Activated T-cell treated with anti-CD3 and anti-CD28 coated beads, Interleukin-2, amount 50 U/mL, for 4 hours (primary cell): Measurements from ENCODE around the gene PRKCQ. TPM values are rescaled to one million over a fixed set of nuclear protein-coding genes. Genes with fewer than 3 reads are reported as not detected.
A peak's percentile ranks its signal among the peaks of the same experiment; 100 is the strongest.

Source experiments
- ATAC-seq, 2 donors: fragments of 200-7000 bp; cut with Tn5 transposase; one replicate each; pipeline ENCODE4 v1.10.0; 2021
- DNase-seq: peaks from one replicate; pipeline ENCODE4 v3.0.0-alpha.2; 2020
- H3K27me3 Mint-ChIP-seq: one replicate; pipeline ENCODE4 v1.8.0; 2021; ENCODE audit warnings: low read depth, mixed read lengths
- H3K36me3 Mint-ChIP-seq: one replicate; pipeline ENCODE4 v1.8.0; 2022; ENCODE audit warnings: mixed read lengths; ENCODE audit not compliant: insufficient read depth
- H3K4me1 Mint-ChIP-seq: one replicate; pipeline ENCODE4 v1.8.0; 2021; ENCODE audit warnings: low read depth, mixed read lengths
- H3K4me3 Mint-ChIP-seq: one replicate; pipeline ENCODE4 v1.8.0; 2021; ENCODE audit warnings: mild to moderate bottlenecking, moderate library complexity, mixed read lengths
- H3K9me3 Mint-ChIP-seq: one replicate; pipeline ENCODE4 v1.8.0; 2021; ENCODE audit warnings: mixed read lengths
- total RNA-seq, 3 donors: library from RNA; stranded (reverse); gene quantifications; one replicate each; pipeline ENCODE4 v1.2.1, GENCODE V29; 2021

The PRKCQ gene
- total RNA-seq, 3 donors from 2014 or later = 21.4 to 26.2 (median 22.3) TPM

GRCh38 chr10:6407034-6407721 lies 172.9 kb downstream of the PRKCQ start:
- no peaks in the 10 kb centered on the region for H3K27me3 Mint-ChIP-seq
- H3K4me3 Mint-ChIP-seq = no peak overlapping the region
- H3K4me1 Mint-ChIP-seq = peaks cover 45% of the 10 kb centered on the region
- ATAC-seq (peak; percentile 61 to 72), DNase-seq (no peak)
- H3K36me3 Mint-ChIP-seq = no peaks in the 10 kb centered on the region
- H3K9me3 Mint-ChIP-seq = no peaks in the 10 kb centered on the region

- no peaks in the 10 kb centered on the region for H3K9me3 Mint-ChIP-seq
- peaks cover 49% of the 10 kb centered on the region for H3K4me1 Mint-ChIP-seq
- no peak overlapping the region for H3K4me3 Mint-ChIP-seq
- H3K27me3 Mint-ChIP-seq = no peaks in the 10 kb centered on the region
- DNase-seq (peak; percentile 18), ATAC-seq (peak; percentile 69 to 77)
- H3K36me3 Mint-ChIP-seq = no peaks in the 10 kb centered on the region
Observed at GRCh38 chr10:6406220-6407033, 173.6 kb downstream of the PRKCQ start.

GRCh38 chr10:6405713-6406112 lies 174.4 kb downstream of the PRKCQ start:
- DNase-seq = no peak
- H3K4me3 Mint-ChIP-seq = no peak overlapping the region
- H3K36me3 Mint-ChIP-seq = no peaks in the 10 kb centered on the region
- peaks cover 43% of the 10 kb centered on the region for H3K4me1 Mint-ChIP-seq
- no peaks in the 10 kb centered on the region for H3K9me3 Mint-ChIP-seq
- H3K27me3 Mint-ChIP-seq = no peaks in the 10 kb centered on the region
- no peak for ATAC-seq

GRCh38 chr10:6404127-6405072 lies 175.7 kb downstream of the PRKCQ start:
- no peak for DNase-seq
- ATAC-seq = no peak
- Mint-ChIP-seq H3K36me3 (no peaks in the 10 kb centered on the region), H3K4me3 (no peak overlapping the region), H3K9me3 (no peaks in the 10 kb centered on the region), H3K27me3 (no peaks in the 10 kb centered on the region), H3K4me1 (peaks cover 30% of the 10 kb centered on the region)

GRCh38 chr10:6402960-6403359 lies 177.1 kb downstream of the PRKCQ start:
- H3K9me3 Mint-ChIP-seq = no peaks in the 10 kb centered on the region
- no peak for ATAC-seq
- H3K27me3 Mint-ChIP-seq = no peaks in the 10 kb centered on the region
- DNase-seq = no peak
- H3K36me3 Mint-ChIP-seq = no peaks in the 10 kb centered on the region
- H3K4me3 Mint-ChIP-seq = no peak overlapping the region
- H3K4me1 Mint-ChIP-seq = peaks cover 25% of the 10 kb centered on the region

- Mint-ChIP-seq H3K4me3 (no peak overlapping the region), H3K36me3 (no peaks in the 10 kb centered on the region), H3K9me3 (no peaks in the 10 kb centered on the region), H3K4me1 (peaks cover 22% of the 10 kb centered on the region), H3K27me3 (no peaks in the 10 kb centered on the region)
- ATAC-seq (no peak), DNase-seq (no peak)
Observed at GRCh38 chr10:6402349-6402709, 177.7 kb downstream of the PRKCQ start.

GRCh38 chr10:6401558-6402348 lies 178.3 kb downstream of the PRKCQ start:
- Mint-ChIP-seq H3K4me3 (no peak overlapping the region), H3K27me3 (no peaks in the 10 kb centered on the region), H3K4me1 (peaks cover 16% of the 10 kb centered on the region), H3K9me3 (no peaks in the 10 kb centered on the region), H3K36me3 (no peaks in the 10 kb centered on the region)
- DNase-seq (peak; percentile 42), ATAC-seq (peak; percentile 80 to 86)

GRCh38 chr10:6400821-6401465 lies 179.1 kb downstream of the PRKCQ start:
- Mint-ChIP-seq H3K27me3 (no peaks in the 10 kb centered on the region), H3K36me3 (no peaks in the 10 kb centered on the region), H3K4me1 (peaks cover 10% of the 10 kb centered on the region), H3K9me3 (no peaks in the 10 kb centered on the region), H3K4me3 (no peak overlapping the region)
- DNase-seq (no peak), ATAC-seq (no peak)

- Mint-ChIP-seq H3K36me3 (no peaks in the 10 kb centered on the region), H3K27me3 (no peaks in the 10 kb centered on the region)
- no peak for ATAC-seq
Observed at GRCh38 chr10:6400331-6400730, 179.7 kb downstream of the PRKCQ start.

GRCh38 chr10:6399879-6400278 lies 180.2 kb downstream of the PRKCQ start:
- Mint-ChIP-seq H3K36me3 (no peaks in the 10 kb centered on the region), H3K9me3 (no peaks in the 10 kb centered on the region), H3K27me3 (no peaks in the 10 kb centered on the region), H3K4me3 (no peak overlapping the region), H3K4me1 (peaks cover 8% of the 10 kb centered on the region)
- no peak for ATAC-seq
- DNase-seq = no peak

More at GRCh38 chr10:6400331-6400730, 179.7 kb downstream of the PRKCQ start:
- H3K9me3 Mint-ChIP-seq = no peaks in the 10 kb centered on the region
- DNase-seq = no peak
- H3K4me3 Mint-ChIP-seq = no peak overlapping the region
- H3K4me1 Mint-ChIP-seq = peaks cover 8% of the 10 kb centered on the region

GRCh38 chr10:6399231-6399741 lies 180.8 kb downstream of the PRKCQ start:
- DNase-seq = no peak
- H3K27me3 Mint-ChIP-seq = no peaks in the 10 kb centered on the region
- H3K36me3 Mint-ChIP-seq = no peaks in the 10 kb centered on the region
- ATAC-seq = no peak
- no peak overlapping the region for H3K4me3 Mint-ChIP-seq
- no peaks in the 10 kb centered on the region for H3K9me3 Mint-ChIP-seq
- peaks cover 8% of the 10 kb centered on the region for H3K4me1 Mint-ChIP-seq

GRCh38 chr10:6398399-6398798 lies 181.7 kb downstream of the PRKCQ start:
- ATAC-seq = no peak
- H3K9me3 Mint-ChIP-seq = no peaks in the 10 kb centered on the region

GRCh38 chr10:6396652-6397051 lies 183.4 kb downstream of the PRKCQ start:
- no peak overlapping the region for H3K4me3 Mint-ChIP-seq
- no peak for DNase-seq
- H3K9me3 Mint-ChIP-seq = no peaks in the 10 kb centered on the region
- no peaks in the 10 kb centered on the region for H3K27me3 Mint-ChIP-seq
- ATAC-seq = no peak
- peaks cover 1% of the 10 kb centered on the region for H3K36me3 Mint-ChIP-seq
- H3K4me1 Mint-ChIP-seq = peaks cover 3% of the 10 kb centered on the region

More at GRCh38 chr10:6398399-6398798, 181.7 kb downstream of the PRKCQ start:
- no peak overlapping the region for H3K4me3 Mint-ChIP-seq
- no peaks in the 10 kb centered on the region for H3K27me3 Mint-ChIP-seq
- H3K4me1 Mint-ChIP-seq = peaks cover 8% of the 10 kb centered on the region
- H3K36me3 Mint-ChIP-seq = peaks cover 1% of the 10 kb centered on the region
- no peak for DNase-seq
